GM20000 (cell line): Measurements from ENCODE around the gene SRRD.

Experiments
- DNase-seq: peaks from one replicate; pipeline ENCODE4 v3.0.0; 2012; ENCODE audit warnings: low spot score
- TF ChIP-seq, protein P1 (sequence below): IDR thresholded peaks from 2 replicates; pipeline ENCODE4 v1.5.1; 2012; ENCODE audit warnings: mild to moderate bottlenecking, control low read depth; ENCODE audit errors: extremely low read depth, missing control alignments

Gene SRRD

GRCh38 chr22:26443901-26444690, 39.6 kb upstream of the SRRD start:
- DNase-seq, result no peak
- TF ChIP-seq, protein P1, sequence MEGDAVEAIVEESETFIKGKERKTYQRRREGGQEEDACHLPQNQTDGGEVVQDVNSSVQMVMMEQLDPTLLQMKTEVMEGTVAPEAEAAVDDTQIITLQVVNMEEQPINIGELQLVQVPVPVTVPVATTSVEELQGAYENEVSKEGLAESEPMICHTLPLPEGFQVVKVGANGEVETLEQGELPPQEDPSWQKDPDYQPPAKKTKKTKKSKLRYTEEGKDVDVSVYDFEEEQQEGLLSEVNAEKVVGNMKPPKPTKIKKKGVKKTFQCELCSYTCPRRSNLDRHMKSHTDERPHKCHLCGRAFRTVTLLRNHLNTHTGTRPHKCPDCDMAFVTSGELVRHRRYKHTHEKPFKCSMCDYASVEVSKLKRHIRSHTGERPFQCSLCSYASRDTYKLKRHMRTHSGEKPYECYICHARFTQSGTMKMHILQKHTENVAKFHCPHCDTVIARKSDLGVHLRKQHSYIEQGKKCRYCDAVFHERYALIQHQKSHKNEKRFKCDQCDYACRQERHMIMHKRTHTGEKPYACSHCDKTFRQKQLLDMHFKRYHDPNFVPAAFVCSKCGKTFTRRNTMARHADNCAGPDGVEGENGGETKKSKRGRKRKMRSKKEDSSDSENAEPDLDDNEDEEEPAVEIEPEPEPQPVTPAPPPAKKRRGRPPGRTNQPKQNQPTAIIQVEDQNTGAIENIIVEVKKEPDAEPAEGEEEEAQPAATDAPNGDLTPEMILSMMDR, result no peak

DNA sequence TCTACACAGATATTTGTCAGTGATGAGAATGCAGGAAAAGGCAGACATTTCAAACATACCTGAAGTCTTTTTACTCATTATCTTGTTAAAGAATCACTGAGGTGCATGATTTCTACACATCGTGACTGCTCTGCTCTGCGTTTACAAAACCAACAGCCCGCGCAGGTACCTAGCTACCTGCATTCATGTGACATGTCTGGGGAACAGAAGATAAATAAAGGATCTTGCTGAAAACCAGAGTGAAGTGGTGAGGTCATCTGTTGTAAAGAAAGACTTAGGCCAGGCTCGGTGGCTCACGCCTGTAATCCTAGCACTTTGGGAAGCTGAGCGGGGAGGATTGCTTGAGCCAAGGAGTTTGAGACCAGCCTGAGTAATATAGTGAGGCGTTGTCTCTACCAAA, 38.9 kb upstream of the SRRD start:
- TF ChIP-seq, protein P1, result no peak
- no peak for DNase-seq

DNA sequence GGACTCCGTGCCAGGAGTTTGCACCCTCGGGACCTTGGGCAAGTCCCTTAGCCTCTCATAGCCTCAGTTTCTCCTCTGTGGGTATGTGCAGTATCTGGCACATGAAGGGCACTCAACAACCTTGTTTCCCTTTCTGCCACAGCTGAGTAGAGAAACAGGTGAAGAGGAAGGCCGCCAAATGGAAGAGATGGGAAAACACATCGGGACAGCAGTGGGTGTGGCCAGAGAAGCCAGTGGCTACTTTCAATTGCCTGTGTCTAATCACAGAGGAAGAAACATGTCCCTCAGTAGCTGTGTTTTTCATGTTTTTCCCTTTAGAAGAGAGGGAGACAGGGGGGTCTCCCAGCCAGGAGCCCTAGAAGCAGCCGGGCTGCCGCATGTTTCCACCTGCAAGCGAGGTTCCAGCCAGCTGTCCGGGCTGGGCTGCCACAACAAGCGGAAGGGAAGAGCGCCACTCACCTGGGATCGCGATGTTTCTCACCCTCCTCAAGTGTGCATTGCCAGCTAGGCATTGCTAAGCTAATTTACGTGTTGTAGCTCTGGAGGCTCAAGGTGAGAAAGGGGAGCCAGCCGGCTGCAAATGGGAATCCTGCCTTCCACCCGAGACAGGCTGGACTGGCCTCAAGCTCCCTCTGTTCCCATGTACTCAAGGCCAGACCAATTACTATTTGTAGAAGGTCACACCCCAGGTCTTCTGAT, 38.0 kb upstream of the SRRD start:
- TF ChIP-seq, protein P1, result no peak

DNA sequence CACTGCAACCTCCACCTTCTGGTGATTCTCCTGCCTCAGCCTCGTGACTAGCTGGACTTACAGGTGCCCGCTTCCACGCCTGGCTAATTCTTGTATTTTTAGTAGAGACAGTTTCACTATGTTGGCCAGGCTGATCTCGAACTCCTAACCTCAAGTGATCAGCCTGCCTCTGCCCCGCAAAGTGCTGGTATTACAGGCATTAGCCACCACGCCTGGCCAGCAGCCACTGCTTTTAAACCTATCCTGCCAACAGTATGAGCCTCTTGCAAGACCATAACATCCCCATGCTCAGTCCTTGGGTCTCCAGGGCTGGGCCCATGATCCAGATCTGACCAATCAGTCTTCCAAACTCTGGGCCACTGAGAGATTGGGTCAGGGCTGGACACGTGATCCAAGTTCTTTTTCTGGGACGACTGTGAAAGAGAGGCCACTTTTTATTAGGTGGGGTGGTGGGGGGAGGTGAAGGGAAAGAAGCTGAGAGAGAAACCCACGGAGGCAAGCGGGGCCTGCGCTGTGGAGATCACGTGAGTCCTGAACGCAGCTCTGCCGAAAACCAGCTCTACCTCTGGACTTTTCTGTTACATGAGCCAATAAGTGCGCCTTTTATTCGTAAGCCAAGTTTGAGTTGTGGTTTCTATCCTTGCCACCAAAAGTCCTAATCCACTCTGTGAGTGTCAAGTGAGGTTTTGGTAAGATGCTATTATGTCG, 36.7 kb upstream of the SRRD start:
- TF ChIP-seq, protein P1, result no peak
- no peak for DNase-seq

More for the DNA sequence above, 38.0 kb upstream of the SRRD start:
- no peak for DNase-seq

- TF ChIP-seq, protein P1, result no peak
- DNase-seq, result no peak
Observed at GRCh38 chr22:26447584-26448329, 35.9 kb upstream of the SRRD start.

- TF ChIP-seq, protein P1, result no peak
- no peak for DNase-seq
Observed at GRCh38 chr22:26448334-26448733, 35.3 kb upstream of the SRRD start.
